Prostate gland (tissue), 2 donors: Measurements from ENCODE around the gene ZNF354C. TPM values are rescaled to one million over a fixed set of nuclear protein-coding genes. Genes with fewer than 3 reads are reported as not detected.

ENCODE experiments used
- DNase-seq: peaks from one replicate; pipeline ENCODE4 v3.0.0-alpha.2; 2019; ENCODE audit warnings: low spot score
- H3K27ac ChIP-seq, 2 donors: fragments of 200-600 bp; sonication (generic); 2 replicates each; pipeline ENCODE4 v1.5.1; 2017 to 2019
- H3K27me3 ChIP-seq: fragments of 200-600 bp; sonication (generic); replicated peaks from 2 replicates; pipeline ENCODE4 v1.5.1; 2019; ENCODE audit not compliant: insufficient read depth
- H3K36me3 ChIP-seq, 2 donors: fragments of 200-600 bp; sonication (generic); 1 replicate in 1 of 2; 2 replicates in 1 of 2; pipeline versions ENCODE4 v1.5.1 to v1.8.1; 2017 to 2019
- H3K4me1 ChIP-seq: fragments of 200-600 bp; sonication (generic); replicated peaks from 2 replicates; pipeline ENCODE4 v1.5.1; 2019
- H3K4me3 ChIP-seq, 2 donors: fragments of 200-600 bp; sonication (generic); 2 replicates each; pipeline ENCODE4 v1.5.1; 2017 to 2019
- H3K9me3 ChIP-seq: fragments of 200-600 bp; sonication (generic); 2 replicates; pipeline ENCODE4 v1.5.1; 2017
- CTCF ChIP-seq, 4 experiments: fragments of 200-600 bp in 2 of 4; fragments of 450-650 bp in 2 of 4; sonication (generic) in 2 of 4; IDR thresholded peaks; 1 replicate in 3 of 4; 2 replicates in 1 of 4; pipeline ENCODE4 v1.5.1; 2016 to 2019; ENCODE audit warnings: antibody characterized with exemption in 4 of 4, mild to moderate bottlenecking in 2 of 4, moderate library complexity in 2 of 4
- POLR2A ChIP-seq: fragments of 450-650 bp; IDR thresholded peaks from one replicate; pipeline ENCODE4 v1.6.1; 2016; ENCODE audit warnings: antibody characterized with exemption, mild to moderate bottlenecking
- POLR2AphosphoS5 ChIP-seq: sonication (generic); formaldehyde crosslinking; IDR thresholded peaks from one replicate; pipeline ENCODE4 v1.6.1; 2017; ENCODE audit warnings: antibody characterized with exemption
- WGBS: methylation state at CpG from one replicate; pipeline ENCODE4 v1.1.5; 2018; 5-methylcytosine and 5-hydroxymethylcytosine counted together
- intact Hi-C: fragments of 100-400 bp; cut with DNase I; formaldehyde crosslinking; loops from one replicate; pipeline ENCODE4 v1.14.2; 2022
- total RNA-seq, 2 donors: library from RNA; depleted of rRNA; stranded (reverse); fragments of >200 nt; gene quantifications; one replicate each; pipeline ENCODE4 v1.1.0, GENCODE V29; 2016

The ZNF354C gene
- total RNA-seq, 2 donors from 2014 or later, result 5.7 to 6.5 TPM

DNA sequence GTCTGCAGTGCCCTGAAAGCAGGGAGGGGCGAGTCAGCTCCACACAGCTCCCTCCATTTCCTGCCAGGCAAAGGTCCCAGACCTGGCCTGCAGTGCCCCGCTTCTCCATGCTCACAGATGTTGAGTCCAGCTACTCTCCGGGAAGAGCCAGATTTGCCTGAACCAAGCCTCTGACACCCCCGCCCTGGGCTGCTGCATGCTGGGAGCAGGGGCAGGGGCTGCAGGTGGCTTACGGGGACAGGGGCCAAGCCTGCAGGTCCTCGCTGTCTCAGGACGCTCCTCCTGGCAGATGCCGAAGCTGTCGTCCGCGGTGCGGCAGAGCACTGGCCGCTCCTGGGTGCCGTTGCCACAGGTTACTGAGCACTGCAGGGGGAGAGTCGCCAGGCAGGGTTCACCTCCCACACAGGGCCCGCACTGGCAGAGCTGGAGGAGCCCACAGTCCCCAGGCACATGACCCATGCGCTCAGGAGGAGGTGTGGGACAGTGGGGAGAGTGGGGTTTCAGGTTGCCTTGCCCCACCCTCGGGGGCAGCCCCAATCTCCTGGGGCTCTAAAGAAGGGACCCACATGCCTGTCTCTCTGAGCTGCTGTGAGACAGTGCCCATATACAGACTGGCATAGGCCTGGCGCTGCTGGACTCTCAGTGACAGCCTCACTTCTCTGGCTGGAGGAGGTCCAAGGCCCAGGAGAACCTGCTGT, 62.4 kb downstream of the ZNF354C start:
- Histone ChIP-seq H3K36me3 (no peaks in the 10 kb centered on the region), H3K4me3 (no peak overlapping the region), H3K9me3 (no peaks in the 10 kb centered on the region), H3K27ac (no peak overlapping the region), H3K4me1 (no peaks in the 10 kb centered on the region), H3K27me3 (no peaks in the 10 kb centered on the region)
- TF ChIP-seq POLR2AphosphoS5 (no peak), CTCF (IDR thresholded peaks at IDR 0.05) (no peak), POLR2A (no peak)
- intact Hi-C loops, result no loop called here
- WGBS, result 86% methylated on average over 15 of the region's 19 CpGs
- DNase-seq, result no peak

DNA sequence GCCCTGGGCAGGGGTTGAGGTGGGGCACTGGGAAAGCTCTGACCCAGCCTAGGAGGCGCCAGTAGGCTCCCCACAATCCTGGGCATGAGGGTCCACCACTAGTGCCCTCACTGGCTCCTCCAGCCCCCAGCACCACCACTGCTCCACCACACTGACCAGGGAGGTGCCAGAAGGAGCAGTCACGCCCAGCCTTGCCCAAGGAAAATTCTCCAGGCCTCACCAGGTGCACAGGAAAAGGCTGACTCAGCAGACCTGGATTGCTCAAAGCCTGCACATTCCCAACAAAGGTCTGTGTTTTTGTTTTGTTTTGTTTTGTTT, 62.9 kb downstream of the ZNF354C start:
- Histone ChIP-seq H3K27me3 (no peaks in the 10 kb centered on the region), H3K9me3 (no peaks in the 10 kb centered on the region), H3K36me3 (no peaks in the 10 kb centered on the region), H3K4me3 (no peak overlapping the region), H3K27ac (no peak overlapping the region), H3K4me1 (no peaks in the 10 kb centered on the region)
- DNase-seq, result no peak
- intact Hi-C loops, result no loop called here
- WGBS, result 88% methylated on average over 2 of the region's 2 CpGs
- TF ChIP-seq CTCF (IDR thresholded peaks at IDR 0.05), result no peak
- no peak for TF ChIP-seq POLR2AphosphoS5
- no peak for TF ChIP-seq POLR2A

DNA sequence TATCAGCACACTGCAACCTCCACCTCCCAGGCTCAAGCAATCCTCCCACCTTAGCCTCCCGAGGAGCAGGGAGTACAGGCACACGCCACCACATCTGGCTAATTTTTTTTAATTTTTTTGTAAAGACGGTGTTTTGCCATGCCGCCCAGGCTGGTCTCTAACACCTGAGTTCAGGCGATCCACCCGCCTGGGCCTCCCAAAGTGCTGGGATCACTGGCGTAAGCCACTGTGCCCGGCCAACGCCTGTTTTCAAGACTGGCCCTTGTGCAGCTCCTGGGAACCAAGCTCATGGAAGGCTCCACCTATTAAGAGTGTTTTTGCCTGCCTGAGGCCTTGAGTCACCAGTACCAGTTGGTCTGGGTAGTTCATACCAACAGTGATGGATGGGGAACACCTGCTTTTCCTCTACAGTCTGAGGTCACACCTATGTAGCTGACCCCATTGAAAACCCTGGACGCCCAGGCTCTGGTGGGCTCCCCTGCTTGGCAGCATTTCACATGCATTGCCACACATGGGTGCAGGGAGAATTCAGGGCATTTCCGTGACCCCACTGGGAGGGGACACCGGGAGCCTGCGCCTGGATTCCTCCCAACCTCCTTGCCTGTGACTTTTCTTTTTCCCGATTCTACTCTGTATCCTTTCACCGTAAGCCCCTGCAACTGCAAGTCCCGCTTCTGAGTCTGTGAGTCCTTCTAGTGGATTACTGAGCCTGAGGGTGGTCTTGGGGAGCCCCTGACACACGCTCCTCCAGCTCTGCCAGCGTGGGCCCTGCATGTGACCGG, 63.5 kb downstream of the ZNF354C start:
- TF ChIP-seq POLR2AphosphoS5, result no peak
- TF ChIP-seq POLR2A, result no peak
- TF ChIP-seq CTCF (IDR thresholded peaks at IDR 0.05), result no peak
- intact Hi-C loops, result no loop called here
- Histone ChIP-seq H3K27ac (no peak overlapping the region), H3K36me3 (no peaks in the 10 kb centered on the region), H3K9me3 (no peaks in the 10 kb centered on the region), H3K27me3 (no peaks in the 10 kb centered on the region), H3K4me1 (no peaks in the 10 kb centered on the region), H3K4me3 (no peak overlapping the region)
- no peak for DNase-seq
- 94% methylated on average over 19 of the region's 19 CpGs for WGBS

DNA sequence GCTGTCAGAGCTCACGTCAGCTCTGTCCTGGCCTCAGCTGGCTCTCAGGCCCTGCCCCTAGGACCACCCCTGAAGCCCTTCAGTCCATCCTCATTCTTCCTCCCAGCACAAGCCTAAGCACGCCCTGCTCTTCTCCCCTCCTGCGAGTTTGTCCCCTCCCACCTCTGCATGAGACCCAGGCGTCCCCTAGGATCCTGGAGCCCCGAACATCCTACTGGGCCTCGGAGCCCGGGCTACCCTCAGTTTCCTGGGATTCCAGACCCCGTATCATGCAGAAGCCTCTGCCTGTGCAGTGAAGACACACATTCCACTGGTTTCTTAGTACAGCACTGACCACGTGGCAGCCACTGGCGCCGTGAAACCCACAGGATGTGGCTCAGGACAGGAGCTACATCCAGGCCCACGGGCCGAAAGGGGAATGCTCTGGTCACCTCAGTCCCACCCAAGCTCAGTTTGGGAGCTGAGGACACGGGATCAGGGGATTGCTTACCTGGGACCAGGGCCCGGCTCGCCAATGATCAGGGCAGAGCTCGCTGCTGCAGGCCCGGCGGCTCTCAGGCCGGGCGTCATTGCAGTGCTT, 64.2 kb downstream of the ZNF354C start:
- H3K4me1 ChIP-seq, result no peaks in the 10 kb centered on the region
- H3K36me3 ChIP-seq, result no peaks in the 10 kb centered on the region
- H3K4me3 ChIP-seq, result no peak overlapping the region
- WGBS, result 89% methylated on average over 21 of the region's 21 CpGs
- TF ChIP-seq POLR2AphosphoS5, result no peak
- TF ChIP-seq POLR2A, result no peak
- no peak for TF ChIP-seq CTCF (IDR thresholded peaks at IDR 0.05)
- intact Hi-C loops, result no loop called here
- no peaks in the 10 kb centered on the region for H3K9me3 ChIP-seq
- no peaks in the 10 kb centered on the region for H3K27me3 ChIP-seq
- H3K27ac ChIP-seq, result no peak overlapping the region
- DNase-seq, result no peak
